ENCODE measurements around the gene PRXL2C.

- TF ChIP-seq GATA2 (IDR thresholded peaks at IDR 0.05; ENCODE audit: low read depth, low read length), result no peak
- TF ChIP-seq GATA3 (IDR thresholded peaks at IDR 0.05; ENCODE audit: low read depth, low read length), result no peak
Measured at GRCh38 chr9:96686638-96687335, 31.7 kb upstream of the PRXL2C start.
